ENCODE measurements around the gene ACTG1.
"Not testable (repeated sequence)": the region's sequence is repeated elsewhere in the genome, so short reads cannot be mapped to it uniquely, and the experiment has no call there.

The ACTG1 gene

DNA sequence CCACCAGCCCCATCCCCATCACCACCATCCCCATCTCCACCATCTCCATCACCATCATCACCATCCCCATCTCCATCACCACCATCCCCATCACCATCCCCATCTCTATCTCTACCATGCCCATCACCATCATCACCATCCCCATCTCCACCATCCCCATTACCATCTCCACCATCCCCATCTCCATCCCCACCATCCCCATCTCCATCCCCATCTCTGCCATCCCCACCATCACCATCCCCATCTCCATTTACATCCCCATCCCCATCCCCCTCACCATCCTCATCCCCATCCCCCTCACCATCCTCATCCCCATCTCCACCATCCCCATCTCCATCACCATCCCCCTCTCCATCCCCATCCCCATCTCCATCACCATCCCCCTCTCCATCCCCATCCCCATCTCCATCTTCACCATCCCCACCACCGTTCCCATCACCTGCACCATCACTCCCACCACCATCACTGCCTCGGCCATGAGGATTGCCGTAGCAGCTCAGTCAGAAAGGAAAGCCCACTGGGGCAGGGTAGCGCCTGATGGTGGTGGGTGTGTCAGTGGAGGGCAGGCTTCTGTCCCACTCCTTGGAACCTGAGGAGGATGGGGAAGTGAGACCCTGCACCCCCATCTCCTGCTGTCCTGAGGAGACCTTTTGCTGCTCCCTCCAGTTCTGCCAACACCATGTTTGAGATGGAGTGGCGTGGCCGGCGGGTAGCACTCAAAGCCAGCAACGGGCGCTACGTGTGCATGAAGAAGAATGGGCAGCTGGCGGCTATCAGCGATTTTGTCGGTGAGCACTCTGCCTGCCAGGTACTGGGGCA, 23.1 kb upstream of the ACTG1 start:
- CTCF ChIA-PET, result no interaction called here
- POLR2A ChIA-PET, result interaction anchor here (0.8 to 1.7 kb wide), 3 partner anchors 11 to 19 kb away, joined by 3 to 4 read pairs (median 4); no protein-coding TSS in a partner anchor
- no peak for TF ChIP-seq HDGF (IDR thresholded peaks at IDR 0.05; ENCODE audit: borderline replicate concordance)
- no peak for TF ChIP-seq TARDBP (IDR thresholded peaks at IDR 0.05)
- no peak for TF ChIP-seq LEF1 (IDR thresholded peaks at IDR 0.05; ENCODE audit: borderline replicate concordance)
- no peak for TF ChIP-seq CTBP1 (IDR thresholded peaks at IDR 0.05; ENCODE audit: borderline replicate concordance)
- TF ChIP-seq, protein P1, sequence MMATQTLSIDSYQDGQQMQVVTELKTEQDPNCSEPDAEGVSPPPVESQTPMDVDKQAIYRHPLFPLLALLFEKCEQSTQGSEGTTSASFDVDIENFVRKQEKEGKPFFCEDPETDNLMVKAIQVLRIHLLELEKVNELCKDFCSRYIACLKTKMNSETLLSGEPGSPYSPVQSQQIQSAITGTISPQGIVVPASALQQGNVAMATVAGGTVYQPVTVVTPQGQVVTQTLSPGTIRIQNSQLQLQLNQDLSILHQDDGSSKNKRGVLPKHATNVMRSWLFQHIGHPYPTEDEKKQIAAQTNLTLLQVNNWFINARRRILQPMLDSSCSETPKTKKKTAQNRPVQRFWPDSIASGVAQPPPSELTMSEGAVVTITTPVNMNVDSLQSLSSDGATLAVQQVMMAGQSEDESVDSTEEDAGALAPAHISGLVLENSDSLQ (IDR thresholded peaks at IDR 0.05), result no peak
- TF ChIP-seq ZNF384 (IDR thresholded peaks at IDR 0.05), result no peak
- TF ChIP-seq NFRKB (IDR thresholded peaks at IDR 0.05), result no peak
- TF ChIP-seq BHLHE40 (IDR thresholded peaks at IDR 0.05; ENCODE audit: borderline replicate concordance), result no peak
- TF ChIP-seq FOXK2 (IDR thresholded peaks at IDR 0.05), result no peak
- TF ChIP-seq FOXM1 (IDR thresholded peaks at IDR 0.05; ENCODE audit: borderline replicate concordance), result no peak
- TF ChIP-seq ARNT (IDR thresholded peaks at IDR 0.05), result no peak
- no peak for DNase-seq (ENCODE audit: extremely low spot score)

- ChIA-PET POLR2A (no interaction called here), CTCF (no interaction called here)
- TF ChIP-seq, protein P1 (IDR thresholded peaks at IDR 0.05), result no peak
- no peak for TF ChIP-seq NFRKB (IDR thresholded peaks at IDR 0.05)
- TF ChIP-seq FOXK2 (IDR thresholded peaks at IDR 0.05), result no peak
- TF ChIP-seq CTBP1 (IDR thresholded peaks at IDR 0.05; ENCODE audit: borderline replicate concordance), result no peak
- TF ChIP-seq FOXA1 (IDR thresholded peaks at IDR 0.05), result no peak
- no peak for TF ChIP-seq TARDBP (IDR thresholded peaks at IDR 0.05)
- no peak for TF ChIP-seq BHLHE40 (IDR thresholded peaks at IDR 0.05; ENCODE audit: borderline replicate concordance)
- TF ChIP-seq FOXM1 (IDR thresholded peaks at IDR 0.05; ENCODE audit: borderline replicate concordance), result no peak
- no peak for TF ChIP-seq SP1 (IDR thresholded peaks at IDR 0.05)
- DNase-seq (ENCODE audit: extremely low spot score), result no peak
Observed at GRCh38 chr17:81535007-81535328, 22.4 kb upstream of the ACTG1 start.

DNA sequence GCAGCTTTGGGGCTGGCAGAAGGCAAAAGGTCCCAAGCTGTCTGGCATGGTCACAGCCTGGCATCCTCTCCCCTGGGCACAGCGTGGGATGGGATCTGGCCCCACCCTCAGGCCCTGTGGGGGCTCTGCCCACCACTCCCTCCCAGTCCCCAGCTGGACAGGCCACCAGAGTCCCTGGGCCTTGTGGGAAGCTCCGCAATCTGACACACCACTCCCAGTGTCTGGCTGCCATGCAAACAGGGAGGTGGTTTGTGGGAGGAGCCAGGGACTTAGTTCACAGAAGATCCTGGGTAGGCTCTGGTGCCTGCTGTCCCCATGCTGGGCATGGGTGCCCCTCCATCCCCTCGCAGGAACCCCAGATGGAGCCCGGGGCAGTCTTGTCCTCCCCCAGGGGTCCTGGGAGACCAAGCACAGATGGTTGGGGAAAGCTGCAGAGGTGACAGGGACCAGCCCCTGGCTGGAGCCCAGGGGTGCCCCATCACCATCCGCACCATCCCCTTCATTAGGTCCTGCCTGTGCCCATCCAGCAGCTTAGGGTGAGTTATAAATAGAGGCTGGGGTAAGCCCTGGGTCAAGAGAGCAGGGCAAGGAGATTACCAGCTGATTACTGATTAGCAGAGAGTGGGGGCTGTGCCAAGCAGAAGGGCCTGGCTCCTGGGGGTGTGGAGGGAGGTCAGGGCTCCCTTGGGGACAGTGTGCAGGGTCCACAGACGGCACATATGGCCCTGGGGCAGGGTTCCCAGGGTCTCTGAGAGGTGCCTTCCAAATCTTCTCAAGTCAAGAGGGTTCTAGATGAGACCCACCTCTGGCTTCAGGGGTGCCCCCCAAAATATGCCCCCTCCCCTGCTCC, 21.8 kb upstream of the ACTG1 start:
- ChIA-PET CTCF (no interaction called here), POLR2A (interaction anchor here (0.8 to 1.3 kb wide), 3 partner anchors 10 to 82 kb away, joined by 3 to 4 read pairs (median 3); partner anchors contain the start of gene FAAP100)
- no peak for TF ChIP-seq TARDBP (IDR thresholded peaks at IDR 0.05)
- TF ChIP-seq ELF4 (IDR thresholded peaks at IDR 0.05), result no peak
- TF ChIP-seq, protein P1 (IDR thresholded peaks at IDR 0.05), result no peak
- no peak for TF ChIP-seq SP1 (IDR thresholded peaks at IDR 0.05)
- TF ChIP-seq FOXK2 (IDR thresholded peaks at IDR 0.05), result no peak
- no peak for TF ChIP-seq HDGF (IDR thresholded peaks at IDR 0.05; ENCODE audit: borderline replicate concordance)
- TF ChIP-seq LEF1 (IDR thresholded peaks at IDR 0.05; ENCODE audit: borderline replicate concordance), result no peak
- no peak for DNase-seq (ENCODE audit: extremely low spot score)

GRCh38 chr17:81533339-81534141, 20.9 kb upstream of the ACTG1 start:
- DNase-seq (ENCODE audit: extremely low spot score), result no peak
- TF ChIP-seq LEF1 (IDR thresholded peaks at IDR 0.05; ENCODE audit: borderline replicate concordance) (no peak), SUZ12 (IDR thresholded peaks at IDR 0.05) (no peak), SP1 (IDR thresholded peaks at IDR 0.05) (no peak), FOXM1 (IDR thresholded peaks at IDR 0.05; ENCODE audit: borderline replicate concordance) (no peak)
- TF ChIP-seq, protein P1 (IDR thresholded peaks at IDR 0.05), result no peak
- ChIA-PET CTCF (no interaction called here), POLR2A (interaction anchor here (0.8 to 1.3 kb wide), 3 partner anchors 11 to 81 kb away, joined by 3 to 4 read pairs (median 3); partner anchors contain the start of gene FAAP100)

DNA sequence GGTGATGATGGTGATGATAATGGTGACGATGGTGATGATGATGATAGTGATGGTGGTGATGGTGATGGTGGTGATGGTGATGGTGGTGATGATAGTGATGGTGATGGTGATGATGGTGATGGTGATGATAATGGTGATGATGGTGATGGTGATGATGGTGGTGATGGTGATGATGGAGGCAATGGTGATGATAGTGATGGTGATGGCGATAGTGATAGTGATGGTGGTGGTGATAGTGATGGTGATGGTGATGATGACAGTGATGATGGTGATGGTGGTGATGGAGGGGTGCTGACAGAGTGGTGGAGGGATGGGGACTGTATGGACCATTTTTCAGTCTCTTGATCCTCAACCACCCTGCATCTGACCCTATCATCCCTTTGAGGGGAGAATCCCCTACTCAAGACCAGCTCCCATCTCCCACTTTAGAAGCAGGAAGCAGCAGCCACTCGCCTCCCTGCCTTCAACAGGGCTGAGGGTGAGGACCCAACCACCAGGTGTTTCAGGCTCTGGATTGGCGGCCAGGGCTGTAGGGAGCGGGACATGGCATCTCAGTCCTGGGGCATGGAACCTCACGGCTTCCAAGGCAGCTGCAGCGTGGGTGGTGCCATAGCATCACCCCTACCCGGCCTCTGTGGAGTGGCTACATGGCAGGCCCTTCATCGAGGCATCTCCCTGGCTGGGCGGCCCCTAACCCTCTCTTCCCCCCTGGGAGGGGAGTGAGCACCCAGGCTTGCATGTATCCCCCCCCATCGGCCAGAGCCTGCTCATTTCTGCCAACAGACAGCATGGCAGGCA, 20.1 kb upstream of the ACTG1 start:
- CTCF ChIA-PET, result no interaction called here
- no peak for TF ChIP-seq SUZ12 (IDR thresholded peaks at IDR 0.05)
- TF ChIP-seq FOXM1 (IDR thresholded peaks at IDR 0.05; ENCODE audit: borderline replicate concordance), result no peak
- no peak for TF ChIP-seq FOXA1 (IDR thresholded peaks at IDR 0.05)
- no peak for TF ChIP-seq CTBP1 (IDR thresholded peaks at IDR 0.05; ENCODE audit: borderline replicate concordance)
- no peak for TF ChIP-seq BHLHE40 (IDR thresholded peaks at IDR 0.05; ENCODE audit: borderline replicate concordance)
- no peak for TF ChIP-seq FOXK2 (IDR thresholded peaks at IDR 0.05)
- TF ChIP-seq ELF4 (IDR thresholded peaks at IDR 0.05), result no peak
- TF ChIP-seq SP1 (IDR thresholded peaks at IDR 0.05), result no peak
- TF ChIP-seq HDGF (IDR thresholded peaks at IDR 0.05; ENCODE audit: borderline replicate concordance), result no peak
- TF ChIP-seq, protein P1 (IDR thresholded peaks at IDR 0.05), result no peak
- TF ChIP-seq ARNT (IDR thresholded peaks at IDR 0.05), result no peak
- DNase-seq (ENCODE audit: extremely low spot score), result no peak
- POLR2A ChIA-PET, result interaction anchor here (1.2 kb wide), 1 partner anchor 12 kb away, joined by 4 read pairs; no protein-coding TSS in a partner anchor

DNA sequence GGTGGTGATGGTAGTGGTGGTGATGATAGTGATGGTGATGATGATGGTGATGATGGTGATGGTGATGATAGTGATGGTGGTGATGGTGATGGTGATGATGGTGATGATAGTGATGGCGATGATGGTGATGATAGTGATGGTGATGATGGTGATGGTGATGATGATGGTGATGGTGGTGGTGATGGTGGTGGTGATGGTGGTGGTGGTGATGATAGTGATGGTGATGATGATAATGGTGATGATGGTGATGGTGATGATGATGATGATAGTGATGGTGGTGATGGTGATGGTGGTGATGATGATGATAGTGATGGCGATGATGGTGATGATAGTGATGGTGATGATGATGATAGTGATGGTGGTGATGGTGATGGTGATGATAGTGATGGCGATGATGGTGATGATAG, 19.4 kb upstream of the ACTG1 start:
- CTCF ChIA-PET; POLR2A ChIA-PET; DNase-seq (ENCODE audit: extremely low spot score): not testable (repeated sequence)

DNA sequence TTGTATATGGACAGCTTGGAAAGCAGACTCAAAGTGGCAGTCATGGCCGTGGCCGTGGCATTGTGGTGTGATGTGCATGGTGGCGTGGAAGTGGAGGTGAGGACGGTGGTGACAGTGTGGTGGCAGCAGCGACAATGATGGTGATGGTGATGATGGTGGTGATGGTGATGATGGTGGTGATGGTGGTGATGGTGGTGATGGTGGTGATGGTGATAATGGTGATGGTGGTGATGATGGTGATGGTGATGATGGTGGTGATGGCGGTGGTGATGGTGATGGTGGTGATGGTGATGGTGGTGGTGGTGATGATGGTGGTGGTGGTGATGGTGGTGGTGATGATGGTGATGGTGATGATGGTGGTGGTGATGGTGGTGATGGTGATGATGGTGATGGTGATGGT, 18.4 kb upstream of the ACTG1 start:
- CTCF ChIA-PET; POLR2A ChIA-PET; DNase-seq (ENCODE audit: extremely low spot score): not testable (repeated sequence)

Data from HEK293T (cell line).